HG03439 (cell line): ENCODE data around the gene TXNRD1.
"Not testable (repeated sequence)": the region's sequence is repeated elsewhere in the genome, so short reads cannot be mapped to it uniquely, and the experiment has no call there.

Experiments
- ATAC-seq: cut with Tn5 transposase; IDR thresholded peaks from one replicate; pipeline ENCODE4 v1.9.1; 2021; ENCODE audit warnings: mild to moderate bottlenecking, moderate library complexity; ENCODE audit not compliant: unreplicated experiment

The TXNRD1 gene

GRCh38 chr12:104394086-104394485, 178.5 kb downstream of the TXNRD1 start:
- ATAC-seq: not testable (repeated sequence)
